LoVo (cell line): ENCODE results near the gene PSMD4.
"Not testable (repeated sequence)": the region's sequence is repeated elsewhere in the genome, so short reads cannot be mapped to it uniquely, and the experiment has no call there.

Experiments
- DNase-seq: peaks from one replicate; pipeline ENCODE4 v3.0.0-alpha.2; 2016; ENCODE audit warnings: low spot score

PSMD4 gene

DNA sequence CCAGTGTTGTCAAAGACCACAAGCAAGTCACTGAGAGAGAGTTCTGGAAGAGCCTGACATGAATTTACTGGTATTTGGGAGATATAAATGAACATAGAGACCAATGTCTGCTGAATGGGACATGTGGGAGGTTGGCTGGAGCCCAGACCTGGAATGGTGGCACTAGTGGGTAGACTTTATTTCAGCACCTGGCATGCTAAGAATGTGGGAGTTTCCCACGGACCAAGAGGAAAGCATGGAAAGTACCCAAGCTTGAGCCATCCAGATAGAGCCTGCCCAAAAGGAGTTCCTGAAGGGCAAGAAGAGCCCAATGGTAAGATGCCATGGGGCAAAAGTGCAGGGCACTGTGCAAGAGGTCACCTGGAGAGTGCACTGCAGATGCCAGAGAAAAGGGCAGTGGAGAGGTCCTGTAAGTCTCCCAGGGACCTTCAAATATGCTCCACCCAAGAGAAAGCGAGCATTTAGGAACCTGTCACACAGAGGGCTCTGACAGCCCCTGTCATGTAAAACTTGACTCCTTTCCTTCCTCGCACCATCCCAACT is 19.5 kb downstream of the PSMD4 start:
- DNase-seq = no peak

DNA sequence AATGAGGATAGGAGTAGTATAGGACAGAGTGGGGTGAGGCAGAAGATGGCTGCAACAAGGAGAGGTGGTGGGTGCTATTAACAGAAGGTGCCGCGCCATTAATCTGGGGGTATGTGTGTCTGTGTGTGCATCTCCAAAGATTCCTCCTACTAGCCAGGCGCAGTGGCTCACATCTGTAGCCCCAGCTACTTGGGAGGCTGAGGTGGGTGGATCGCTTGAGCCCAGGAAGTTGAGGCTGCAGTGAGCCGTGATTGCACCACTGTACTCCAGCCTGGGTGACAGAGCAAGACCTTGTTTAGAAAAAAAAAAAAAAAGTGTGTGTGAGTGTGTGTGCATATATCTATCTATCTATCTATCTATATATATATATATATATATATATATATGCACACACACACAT is 20.8 kb downstream of the PSMD4 start:
- DNase-seq = not testable (repeated sequence)

DNA sequence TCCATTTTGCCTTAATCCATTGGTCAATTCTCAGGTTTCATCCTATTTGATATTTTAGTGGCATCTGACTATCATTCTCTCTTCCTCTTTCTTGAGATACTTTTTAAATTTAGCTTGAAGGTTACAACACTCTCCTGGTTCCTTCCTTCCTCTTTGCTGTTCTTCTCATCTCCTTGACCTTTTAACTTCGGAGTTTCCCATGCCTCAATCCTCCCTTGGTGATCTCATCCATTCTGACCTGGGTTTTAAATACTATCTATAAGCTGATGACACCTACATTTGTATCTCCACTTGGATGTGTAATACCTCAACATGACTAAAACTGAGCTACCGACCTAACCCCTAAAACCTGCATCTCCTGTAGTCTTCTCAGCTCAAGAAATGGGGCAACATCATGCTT is 22.7 kb downstream of the PSMD4 start:
- no peak for DNase-seq

- DNase-seq = peak; percentile 96
These were observed 26.9 kb downstream of the PSMD4 start for GRCh38 chr1:151281225-151281968.

DNA sequence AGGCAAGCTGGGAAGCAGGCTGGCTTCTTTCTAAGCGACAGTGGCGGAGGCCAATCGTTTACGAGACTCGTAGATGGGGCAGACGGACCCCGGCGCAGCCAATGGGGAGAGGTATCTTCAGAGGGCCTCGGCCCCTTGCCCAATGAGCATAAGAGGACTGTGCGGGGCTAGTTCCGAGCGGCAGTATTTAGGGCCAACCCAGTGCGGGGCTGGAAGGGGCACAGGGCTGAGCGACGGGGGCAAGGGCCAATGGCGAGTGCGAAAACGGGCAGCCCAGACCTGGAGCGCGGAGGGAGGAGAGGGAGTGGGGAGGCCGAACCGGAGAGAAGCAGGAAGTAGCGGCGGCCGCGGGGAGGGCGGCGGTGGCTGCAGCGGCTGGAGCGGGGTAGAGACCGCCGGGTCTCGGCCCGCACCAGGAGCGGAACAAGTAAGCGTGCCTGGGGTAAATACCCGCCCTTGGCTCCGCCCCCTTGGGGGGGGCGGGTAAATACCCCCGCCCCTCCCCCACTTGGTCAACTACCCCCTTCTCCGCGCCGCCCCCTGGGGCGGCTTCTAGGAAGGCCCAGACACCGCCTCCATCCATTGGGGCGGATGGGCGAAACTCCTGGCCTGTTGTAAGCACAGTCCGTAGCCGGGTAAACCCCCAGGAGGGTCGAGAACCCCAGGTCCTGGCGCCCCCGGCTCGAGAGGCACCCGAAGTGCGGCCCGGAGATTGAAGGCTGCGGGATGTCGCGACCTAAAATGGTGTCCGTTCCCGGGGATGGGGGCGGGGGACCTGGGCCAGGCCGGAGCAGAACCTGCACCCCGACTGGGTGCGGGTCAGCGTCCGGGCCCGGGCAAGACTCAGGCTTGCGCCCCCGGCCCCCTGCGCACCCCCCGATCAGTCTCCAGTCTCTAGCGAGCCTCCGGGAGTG is 27.7 kb downstream of the PSMD4 start, which contains the start of gene ZNF687:
Gene ZNF687 (plus strand): TSS at position 331 of the 914 bp plus-strand sequence. CDS start 3,993 bp downstream, outside the sequence.
- peak; percentile 100 for DNase-seq

DNA sequence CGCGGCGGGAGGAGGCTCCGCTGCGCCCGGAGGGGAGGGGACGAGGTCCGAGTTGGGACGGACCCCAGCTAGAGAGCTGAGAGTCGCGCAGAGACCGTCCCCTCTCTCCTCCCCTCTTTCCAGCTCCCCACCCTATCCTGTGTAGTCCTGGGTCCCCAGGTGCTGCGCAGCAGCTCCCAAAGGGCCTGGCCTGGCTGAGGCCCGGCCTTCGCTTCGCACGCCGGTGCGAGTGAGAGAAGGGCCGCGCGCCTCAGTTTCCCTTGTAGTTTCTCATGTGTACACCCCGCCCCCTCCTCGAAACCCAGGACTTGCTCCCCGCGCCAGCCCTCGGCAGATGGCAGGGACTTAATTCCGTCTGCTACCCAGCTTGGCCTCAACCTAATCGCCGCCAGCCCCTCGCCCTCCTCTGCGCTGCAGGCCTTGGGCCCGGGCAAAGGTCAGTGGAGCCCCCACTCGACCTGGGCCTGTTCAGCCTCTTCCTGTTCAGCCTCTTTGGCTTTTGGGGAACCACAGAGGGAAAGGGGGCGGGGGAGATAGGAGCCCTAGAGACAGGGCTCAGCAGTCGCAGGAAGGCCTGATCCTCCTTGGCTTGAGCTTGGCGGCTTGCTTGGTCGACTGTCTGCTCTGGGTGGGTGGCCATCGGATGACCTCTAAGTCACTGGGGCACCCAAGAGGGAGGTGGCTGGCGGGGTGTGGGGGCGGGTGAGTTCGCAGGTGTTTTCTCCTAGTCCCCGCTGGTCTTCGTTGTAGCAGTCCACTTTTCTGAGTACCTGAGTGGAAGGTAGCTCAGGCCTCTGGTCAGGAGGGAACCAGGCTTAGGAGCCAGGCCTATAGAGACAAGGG is 28.6 kb downstream of the PSMD4 start:
- no peak for DNase-seq

GRCh38 chr1:151284013-151284577 is 29.6 kb downstream of the PSMD4 start:
- DNase-seq = no peak

- DNase-seq = no peak
These were observed 32.2 kb downstream of the PSMD4 start for GRCh38 chr1:151286619-151287340.

DNA sequence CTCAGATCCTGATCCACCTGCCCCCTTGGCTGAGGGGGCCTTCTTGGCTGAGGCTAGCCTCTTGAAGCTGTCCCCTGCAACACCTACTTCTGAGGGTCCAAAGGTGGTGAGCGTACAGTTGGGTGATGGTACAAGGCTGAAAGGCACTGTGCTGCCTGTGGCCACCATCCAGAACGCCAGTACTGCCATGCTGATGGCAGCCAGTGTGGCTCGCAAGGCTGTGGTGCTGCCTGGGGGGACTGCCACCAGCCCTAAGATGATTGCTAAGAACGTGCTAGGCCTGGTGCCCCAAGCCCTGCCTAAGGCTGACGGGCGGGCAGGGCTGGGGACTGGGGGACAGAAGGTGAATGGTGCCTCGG is 32.8 kb downstream of the PSMD4 start:
- no peak for DNase-seq

GRCh38 chr1:151287767-151288500 is 33.4 kb downstream of the PSMD4 start:
- DNase-seq = no peak

- DNase-seq = no peak
These were observed 34.0 kb downstream of the PSMD4 start for GRCh38 chr1:151288502-151288901.

GRCh38 chr1:151289080-151289935 is 34.8 kb downstream of the PSMD4 start:
- no peak for DNase-seq

GRCh38 chr1:151289991-151290708 is 35.6 kb downstream of the PSMD4 start:
- no peak for DNase-seq

GRCh38 chr1:151290709-151291303 is 36.3 kb downstream of the PSMD4 start:
- no peak for DNase-seq

GRCh38 chr1:151292207-151293030 is 37.9 kb downstream of the PSMD4 start:
- DNase-seq = no peak

- no peak for DNase-seq
These were observed 38.6 kb downstream of the PSMD4 start for GRCh38 chr1:151293093-151293492.
